GM19468 (cell line): ENCODE results near the gene STPG4.
A peak's percentile ranks its signal among the peaks of the same experiment; 100 is the strongest.
"Not testable (repeated sequence)": the region's sequence is repeated elsewhere in the genome, so short reads cannot be mapped to it uniquely, and the experiment has no call there.

Source experiments
- ATAC-seq: cut with Tn5 transposase; IDR thresholded peaks from one replicate; pipeline ENCODE4 v1.9.1; 2021; ENCODE audit warnings: mild to moderate bottlenecking, moderate library complexity, moderate number of reproducible peaks; ENCODE audit not compliant: unreplicated experiment; ENCODE audit errors: extremely low read depth

STPG4 gene

DNA sequence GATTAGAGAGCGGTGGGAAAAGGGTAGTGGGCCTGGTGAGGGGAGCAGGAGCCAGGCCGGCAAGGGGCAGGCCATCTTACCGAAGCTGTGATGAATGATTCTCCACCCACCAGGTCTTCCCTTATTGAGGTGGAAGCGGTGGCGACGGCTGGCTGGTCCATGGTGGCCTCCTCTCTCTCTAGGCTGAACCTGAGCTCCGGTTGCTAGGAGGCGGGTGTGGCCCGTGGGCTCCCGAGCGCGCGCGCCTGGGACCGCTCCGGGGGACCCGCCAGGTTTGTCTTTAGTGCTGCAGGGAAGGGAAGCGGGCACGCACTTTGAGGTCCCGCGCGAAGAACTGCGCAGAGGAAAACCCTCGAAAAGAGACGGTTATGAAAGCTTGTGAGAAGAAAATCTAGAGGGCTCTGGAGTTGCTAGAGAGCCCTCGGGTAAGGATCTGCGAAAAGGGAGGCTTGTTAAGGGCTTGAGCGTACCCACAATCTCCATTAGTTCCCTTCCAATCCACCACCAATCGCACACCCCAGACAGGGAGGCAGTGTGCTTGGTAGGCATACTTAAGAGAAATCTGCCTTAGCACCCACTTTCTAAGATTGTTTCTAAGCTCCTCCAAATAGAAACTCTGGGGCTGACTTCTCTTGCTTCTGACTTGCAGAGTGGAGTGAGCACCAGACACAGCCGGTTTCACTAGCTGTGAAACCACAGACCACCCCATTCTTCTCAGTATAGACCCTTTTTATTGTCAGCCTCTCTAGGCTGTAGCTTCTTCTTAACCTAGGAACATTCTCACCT lies at the start of gene STPG4:
Gene STPG4 (minus strand): TSS at position 218 of the 786 bp plus-strand sequence. CDS start 57 bp downstream, at position 161.
- peak; percentile 17 for ATAC-seq

GRCh38 chr2:47204691-47205090 lies 49.6 kb upstream of the STPG4 start:
- ATAC-seq, result no peak

DNA sequence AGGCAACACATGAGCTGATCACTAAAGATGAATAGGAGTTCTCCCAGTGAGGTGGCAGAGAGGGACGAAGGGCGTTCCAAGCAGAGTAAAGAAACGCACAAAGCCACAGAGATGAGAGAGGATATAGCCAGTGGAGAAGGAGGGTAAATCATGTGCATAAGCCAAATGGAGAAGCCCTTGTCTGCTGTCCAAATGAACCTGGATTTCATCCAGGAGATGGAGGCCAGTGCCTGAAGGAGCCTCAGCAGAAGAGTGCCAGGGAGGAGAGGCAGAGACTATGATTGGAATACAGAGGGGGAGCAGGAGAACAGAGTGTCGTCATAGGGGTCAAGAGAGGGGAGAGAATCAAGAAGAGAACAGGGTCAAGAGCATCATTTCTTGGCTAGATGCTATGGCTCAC lies 48.9 kb upstream of the STPG4 start:
- no peak for ATAC-seq

GRCh38 chr2:47201224-47201623 lies 46.1 kb upstream of the STPG4 start:
- ATAC-seq, result no peak

DNA sequence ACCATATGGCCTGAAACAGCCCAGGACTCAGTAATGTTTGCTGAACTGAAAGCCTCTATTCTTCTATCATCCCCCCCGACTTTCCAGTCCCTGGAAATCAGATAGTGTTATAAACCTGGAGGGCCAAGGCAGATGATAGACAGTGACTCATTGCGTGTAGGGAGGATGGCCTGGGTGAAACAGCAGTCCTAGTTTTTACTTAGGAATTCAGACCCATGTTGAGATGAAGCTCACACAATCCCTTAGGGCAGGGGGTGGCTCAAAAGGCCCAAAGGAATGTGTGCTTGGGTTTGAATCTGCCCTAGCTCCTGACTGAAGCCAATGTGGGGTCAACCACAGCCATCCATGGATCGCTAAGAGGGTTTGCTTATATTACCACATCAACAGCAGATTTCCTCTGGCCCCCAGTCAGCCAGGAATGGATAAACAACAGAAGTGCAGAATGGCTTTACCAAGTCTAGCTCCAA lies 43.9 kb upstream of the STPG4 start:
- ATAC-seq, result no peak

GRCh38 chr2:47196499-47196898 lies 41.4 kb upstream of the STPG4 start:
- ATAC-seq, result no peak

- ATAC-seq, result no peak
Observed at GRCh38 chr2:47196046-47196445, 40.9 kb upstream of the STPG4 start.

GRCh38 chr2:47195148-47195547 lies 40.0 kb upstream of the STPG4 start:
- ATAC-seq, result no peak

GRCh38 chr2:47194410-47194809 lies 39.3 kb upstream of the STPG4 start:
- no peak for ATAC-seq

- ATAC-seq, result no peak
Observed at GRCh38 chr2:47193607-47194006, 38.5 kb upstream of the STPG4 start.

DNA sequence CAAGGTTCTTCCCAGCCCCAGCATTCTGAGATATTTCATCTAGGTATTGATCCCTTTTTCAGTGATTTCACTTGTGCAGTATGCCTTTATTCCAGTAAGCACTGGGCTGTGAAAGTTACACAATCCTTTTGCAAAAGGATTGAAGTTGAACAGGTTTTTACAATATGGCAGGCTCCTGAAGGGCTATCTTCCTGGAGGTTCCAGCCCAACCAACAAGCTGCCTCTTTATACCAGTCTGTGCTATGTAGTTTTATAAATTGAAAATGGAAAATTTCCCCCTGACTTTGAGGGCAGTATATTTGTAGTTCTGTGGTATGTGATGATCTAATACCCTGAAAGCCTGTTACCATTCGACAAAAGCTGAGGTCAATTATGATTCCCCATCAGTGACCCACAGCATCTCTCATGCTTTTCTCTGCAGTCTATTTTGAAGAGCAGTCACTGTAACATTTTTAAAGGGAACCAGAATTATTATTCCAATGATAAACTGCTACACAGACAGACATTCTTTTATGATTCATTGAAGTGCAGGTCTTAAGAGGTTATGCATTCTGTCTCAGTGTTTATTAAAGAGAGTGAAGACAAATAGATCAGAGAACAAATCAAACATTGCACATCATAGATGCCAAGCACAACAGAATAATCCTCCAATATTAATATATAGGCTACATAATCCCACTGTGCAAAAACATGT lies 35.2 kb upstream of the STPG4 start:
- no peak for ATAC-seq

- no peak for ATAC-seq
Observed at GRCh38 chr2:47189635-47190034, 34.5 kb upstream of the STPG4 start.

DNA sequence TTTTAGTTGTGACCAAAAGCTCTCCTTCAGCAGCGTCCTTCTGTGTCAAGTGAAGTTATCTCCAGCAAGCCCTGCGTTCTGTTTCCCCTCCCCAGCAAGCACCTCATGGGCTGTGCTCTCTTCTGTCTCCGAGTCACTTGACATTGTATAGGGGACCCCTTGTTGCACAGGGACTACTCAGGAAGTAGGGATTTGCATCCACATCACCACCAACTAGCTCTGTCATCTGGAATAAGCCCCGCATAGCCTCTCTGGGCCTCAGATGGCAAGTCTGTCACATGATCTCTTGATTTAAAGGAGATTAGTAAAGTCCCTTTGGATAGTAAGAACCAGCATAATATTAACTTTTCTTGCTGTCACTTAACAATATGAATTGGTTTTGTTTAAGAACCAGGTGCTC lies 32.0 kb upstream of the STPG4 start:
- ATAC-seq, result no peak

DNA sequence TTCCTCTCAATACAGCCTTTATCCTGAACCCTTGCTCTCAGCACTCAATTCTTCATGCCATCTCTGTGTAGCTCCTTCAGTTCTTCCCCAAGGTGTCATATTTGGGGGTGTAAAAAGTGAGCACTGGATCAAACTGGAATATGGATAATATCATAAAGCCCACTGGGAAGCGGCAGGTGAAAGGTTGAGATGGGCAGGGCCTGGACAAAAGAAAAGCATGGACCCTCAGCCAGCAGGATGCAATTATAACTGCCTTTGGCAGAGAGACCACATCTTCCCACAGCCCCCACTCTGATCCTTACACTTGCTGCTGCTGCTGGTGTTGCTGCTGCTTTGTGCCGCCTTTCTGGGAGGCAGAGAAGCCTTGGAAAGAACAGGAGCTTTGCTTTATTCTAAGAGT lies 31.2 kb upstream of the STPG4 start:
- ATAC-seq, result no peak

DNA sequence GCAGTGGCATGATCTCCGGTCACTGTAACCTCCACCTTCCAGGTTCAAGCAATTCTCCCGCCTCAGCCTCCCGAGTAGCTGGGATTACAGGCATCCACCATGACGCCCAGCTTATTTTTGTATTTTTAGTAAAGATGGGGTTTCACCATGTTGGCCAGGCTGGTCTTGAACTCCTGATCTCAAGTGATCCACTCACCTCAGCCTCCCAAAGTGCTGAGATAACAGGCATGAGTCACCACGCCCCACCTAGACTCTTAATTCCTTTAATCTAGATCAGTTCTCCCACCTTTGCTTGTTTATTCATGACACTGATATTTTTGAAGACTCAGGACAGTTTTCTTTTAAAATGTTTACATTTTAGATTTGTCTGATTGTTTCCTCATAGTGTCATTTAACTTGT lies 30.0 kb upstream of the STPG4 start:
- not testable (repeated sequence) for ATAC-seq

DNA sequence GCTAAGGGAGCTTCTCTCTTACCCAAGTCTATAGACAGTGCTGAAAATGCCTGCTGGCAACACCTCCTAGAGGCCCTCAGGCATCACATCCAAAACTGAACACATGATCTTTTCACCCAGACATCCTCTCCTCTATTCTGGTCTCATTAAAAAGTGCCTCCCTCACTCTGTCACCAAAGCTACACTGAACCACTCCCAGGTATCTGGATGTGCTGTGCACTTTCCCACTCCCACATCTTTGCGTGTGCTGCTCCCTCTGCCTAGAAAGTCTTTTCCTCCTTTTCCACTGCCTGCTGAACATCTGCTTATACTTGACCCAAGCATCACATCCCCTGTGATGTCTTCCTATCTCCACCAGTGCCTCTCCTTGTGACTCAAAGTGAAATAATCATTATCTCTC lies 26.1 kb upstream of the STPG4 start:
- ATAC-seq, result no peak

GRCh38 chr2:47180531-47180930 lies 25.4 kb upstream of the STPG4 start:
- no peak for ATAC-seq

DNA sequence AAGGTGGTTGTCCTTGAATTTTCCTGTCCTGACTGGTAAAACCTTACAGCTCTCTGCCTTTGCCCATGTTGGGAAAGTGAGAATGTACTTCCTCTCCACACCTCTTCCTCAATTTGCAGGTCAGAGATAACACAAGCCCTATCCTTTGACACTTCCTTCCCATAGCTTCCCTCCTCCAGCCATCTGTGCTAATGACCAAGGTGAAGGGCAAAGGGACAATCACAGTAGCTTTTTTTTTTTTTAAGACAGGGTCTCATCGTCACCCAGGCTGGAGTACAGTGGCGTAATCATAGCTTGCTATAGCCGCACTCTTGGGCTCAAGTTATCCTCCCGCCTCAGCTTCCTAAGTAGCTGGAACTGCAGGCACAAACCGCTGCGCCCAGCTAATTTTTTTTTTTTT lies 24.3 kb upstream of the STPG4 start:
- no peak for ATAC-seq

DNA sequence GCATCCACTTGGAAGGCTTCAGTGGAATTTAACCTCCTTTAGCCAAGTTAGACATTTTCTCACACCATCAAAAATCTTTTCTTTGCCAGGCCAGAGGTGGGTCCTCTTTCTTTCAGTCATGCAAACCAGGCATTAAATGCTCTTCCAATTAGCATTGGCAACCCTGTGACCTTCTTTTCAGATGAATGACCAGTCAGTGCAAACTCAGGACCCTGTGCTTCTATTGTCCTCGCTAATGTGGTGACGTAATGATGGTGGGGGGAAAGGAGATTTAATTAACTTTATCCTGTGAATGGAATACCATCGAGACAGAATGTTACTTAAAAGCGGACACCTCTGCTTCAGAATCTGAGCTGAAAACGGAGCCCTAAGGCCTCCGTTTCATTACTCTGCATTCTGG lies 23.2 kb upstream of the STPG4 start:
- no peak for ATAC-seq

GRCh38 chr2:47177043-47177565 lies 22.0 kb upstream of the STPG4 start:
- ATAC-seq, result no peak

GRCh38 chr2:47174733-47175361 lies 19.7 kb upstream of the STPG4 start:
- ATAC-seq, result no peak
